GM12801 (cell line): Measurements from ENCODE around the gene CD160.

Source experiments
- TF ChIP-seq, protein P1 (sequence below): IDR thresholded peaks from one replicate; pipeline ENCODE4 v1.5.1; 2011; ENCODE audit warnings: control low read depth; ENCODE audit not compliant: insufficient read length; ENCODE audit errors: extremely low read depth

CD160 gene

GRCh38 chr1:145740269-145740668 lies 21.0 kb downstream of the CD160 start:
- TF ChIP-seq, protein P1, sequence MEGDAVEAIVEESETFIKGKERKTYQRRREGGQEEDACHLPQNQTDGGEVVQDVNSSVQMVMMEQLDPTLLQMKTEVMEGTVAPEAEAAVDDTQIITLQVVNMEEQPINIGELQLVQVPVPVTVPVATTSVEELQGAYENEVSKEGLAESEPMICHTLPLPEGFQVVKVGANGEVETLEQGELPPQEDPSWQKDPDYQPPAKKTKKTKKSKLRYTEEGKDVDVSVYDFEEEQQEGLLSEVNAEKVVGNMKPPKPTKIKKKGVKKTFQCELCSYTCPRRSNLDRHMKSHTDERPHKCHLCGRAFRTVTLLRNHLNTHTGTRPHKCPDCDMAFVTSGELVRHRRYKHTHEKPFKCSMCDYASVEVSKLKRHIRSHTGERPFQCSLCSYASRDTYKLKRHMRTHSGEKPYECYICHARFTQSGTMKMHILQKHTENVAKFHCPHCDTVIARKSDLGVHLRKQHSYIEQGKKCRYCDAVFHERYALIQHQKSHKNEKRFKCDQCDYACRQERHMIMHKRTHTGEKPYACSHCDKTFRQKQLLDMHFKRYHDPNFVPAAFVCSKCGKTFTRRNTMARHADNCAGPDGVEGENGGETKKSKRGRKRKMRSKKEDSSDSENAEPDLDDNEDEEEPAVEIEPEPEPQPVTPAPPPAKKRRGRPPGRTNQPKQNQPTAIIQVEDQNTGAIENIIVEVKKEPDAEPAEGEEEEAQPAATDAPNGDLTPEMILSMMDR = no peak

- TF ChIP-seq, protein P1 = no peak
These were observed 28.3 kb downstream of the CD160 start for GRCh38 chr1:145747398-145748247.

- TF ChIP-seq, protein P1 = no peak
These were observed 31.1 kb downstream of the CD160 start for GRCh38 chr1:145750426-145750825.

- TF ChIP-seq, protein P1 = no peak
These were observed 32.3 kb downstream of the CD160 start for GRCh38 chr1:145751491-145752037.

DNA sequence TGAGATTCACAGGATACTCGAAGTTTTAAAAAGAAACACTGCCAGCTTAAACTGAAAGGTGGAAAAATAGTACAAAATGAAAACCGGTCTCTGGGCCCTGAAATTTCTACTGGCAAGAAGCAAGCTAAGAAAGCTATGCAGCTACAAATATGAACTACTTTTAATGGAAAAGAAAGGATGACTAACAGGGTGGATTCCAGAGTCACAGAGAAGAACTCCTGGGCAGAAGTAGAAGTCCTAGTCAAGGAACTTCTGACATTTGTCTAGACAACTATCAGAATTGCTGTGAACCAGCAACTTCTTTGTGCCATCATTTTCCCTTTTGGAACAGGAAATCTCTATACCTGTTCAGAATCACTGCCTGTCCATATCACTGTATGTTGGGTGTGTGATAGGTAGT lies 38.1 kb downstream of the CD160 start:
- TF ChIP-seq, protein P1 = no peak

DNA sequence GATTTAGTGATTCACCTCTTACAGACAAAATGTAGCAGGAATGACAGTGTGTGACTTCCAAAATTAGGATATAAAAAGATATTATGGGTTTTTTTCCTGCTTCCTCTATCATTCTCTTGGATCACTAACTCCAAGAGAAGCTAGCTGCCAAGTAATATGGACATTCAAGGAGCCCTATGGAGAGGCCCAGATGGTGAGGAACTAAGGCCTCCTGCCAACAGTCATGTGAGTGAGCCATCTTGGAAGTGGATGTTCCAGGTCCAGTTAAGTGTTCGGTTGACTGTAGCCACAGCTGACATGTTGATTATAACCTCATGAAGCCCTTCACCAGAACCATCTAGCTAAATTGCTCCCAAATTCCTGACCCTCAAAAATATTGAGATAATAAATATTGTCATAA lies 38.8 kb downstream of the CD160 start:
- TF ChIP-seq, protein P1 = no peak

DNA sequence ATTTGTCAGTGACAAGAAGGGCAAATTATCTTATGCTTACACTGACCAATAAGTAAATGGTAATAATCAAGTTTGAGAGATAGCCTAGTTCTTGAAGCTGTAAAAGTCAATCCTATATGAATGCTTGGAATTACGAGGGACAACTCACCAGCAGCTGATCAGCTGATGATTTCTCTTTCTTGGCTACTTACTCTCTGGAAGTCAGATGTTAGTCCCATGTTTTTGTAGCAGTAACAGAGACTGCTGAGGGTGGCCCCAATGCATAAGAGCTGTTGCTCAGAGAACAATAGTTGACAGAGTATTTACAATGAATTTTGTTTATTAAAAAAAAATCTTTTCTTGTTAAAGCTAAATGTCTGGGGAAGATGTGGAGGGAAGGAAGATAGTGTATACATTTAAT lies 39.3 kb downstream of the CD160 start:
- TF ChIP-seq, protein P1 = no peak
